K562 (cell line): Measurements from ENCODE around the gene CAPN2. TPM values are rescaled to one million over a fixed set of nuclear protein-coding genes. Genes with fewer than 3 reads are reported as not detected.

Experiments
- CBFA2T2 ChIP-seq: fragments of 450-650 bp; conservative IDR thresholded peaks from 2 replicates; pipeline ENCODE4 v1.6.1; 2017; ENCODE audit warnings: mild to moderate bottlenecking
- E2F3 ChIP-seq: fragments of 250-450 bp; sonication (Bioruptor Pico); IDR thresholded peaks from 2 replicates; pipeline ENCODE4 v1.4.0; 2020; ENCODE audit warnings: mild to moderate bottlenecking
- EGR1 ChIP-seq: fragments of 450-650 bp; conservative IDR thresholded peaks from 2 replicates; pipeline ENCODE4 v1.6.1; 2017; ENCODE audit warnings: mild to moderate bottlenecking
- GTF2A2 ChIP-seq: IDR thresholded peaks from 2 replicates; pipeline ENCODE4 v1.6.1; 2016; ENCODE audit warnings: mild to moderate bottlenecking, missing genetic modification characterization, missing compliant biosample characterization
- LARP7 ChIP-seq: fragments of 450-650 bp; IDR thresholded peaks from 2 replicates; pipeline ENCODE4 v1.6.1; 2016
- MECOM ChIP-seq: fragments of 250-450 bp; sonication (Bioruptor Pico); IDR thresholded peaks from 2 replicates; pipeline ENCODE4 v1.8.0; 2022; ENCODE audit warnings: inconsistent platforms
- NR2C1 ChIP-seq, 2 experiments: fragments of 450-650 bp; IDR thresholded peaks; 2 replicates each; pipeline ENCODE4 v1.6.1; 2017; ENCODE audit warnings: mild to moderate bottlenecking in 2 of 2, antibody characterized with exemption in 1 of 2, inconsistent platforms in 1 of 2, missing compliant biosample characterization in 1 of 2, missing genetic modification characterization in 1 of 2
- PTTG1 ChIP-seq: fragments of 450-650 bp; IDR thresholded peaks from 2 replicates; pipeline ENCODE4 v1.6.1; 2016; ENCODE audit warnings: low read depth, mild to moderate bottlenecking, missing genetic modification characterization, missing compliant biosample characterization
- SETDB1 ChIP-seq: IDR thresholded peaks from one replicate; pipeline ENCODE4 v1.6.1; 2012; ENCODE audit warnings: low read length, control low read depth, inconsistent platforms
- SMARCB1 ChIP-seq: IDR thresholded peaks from 2 replicates; pipeline ENCODE4 v1.6.1; 2011; ENCODE audit warnings: improper control_type of control experiment, low read depth; ENCODE audit not compliant: insufficient read length
- SMARCC2 ChIP-seq: fragments of 450-650 bp; IDR thresholded peaks from 2 replicates; pipeline ENCODE4 v1.6.1; 2017; ENCODE audit warnings: antibody characterized with exemption, moderate library complexity, mild to moderate bottlenecking, low read depth
- THAP12 ChIP-seq: fragments of 250-450 bp; sonication (Bioruptor Pico); IDR thresholded peaks from 2 replicates; pipeline ENCODE4 v1.9.0; 2021; ENCODE audit warnings: mild to moderate bottlenecking, inconsistent platforms
- ZBTB1 ChIP-seq: sonication (generic); formaldehyde crosslinking; IDR thresholded peaks from 2 replicates; pipeline ENCODE4 v1.8.1; 2023; ENCODE audit warnings: missing genetic modification reagents, low read depth, mild to moderate bottlenecking, borderline replicate concordance
- ZNF239 ChIP-seq: fragments of 250-450 bp; sonication (Bioruptor Pico); IDR thresholded peaks from 2 replicates; pipeline ENCODE4 v1.4.0; 2020; ENCODE audit warnings: mild to moderate bottlenecking
- ZNF318 ChIP-seq, 2 experiments: fragments of 450-650 bp; IDR thresholded peaks; 2 replicates each; pipeline ENCODE4 v1.6.1; 2016; ENCODE audit warnings: mild to moderate bottlenecking in 2 of 2, borderline replicate concordance in 1 of 2, low read depth in 1 of 2, moderate library complexity in 1 of 2
- ZNF740 ChIP-seq, 3 experiments: fragments of 200-800 bp in 1 of 3; sonication (Bioruptor generic) in 1 of 3; sonication (generic) in 1 of 3; formaldehyde crosslinking in 1 of 3; IDR thresholded peaks; 2 replicates each; pipeline versions ENCODE4 v1.6.1 to v1.8.0; 2016 to 2022; ENCODE audit warnings: mild to moderate bottlenecking in 2 of 3, missing compliant biosample characterization in 2 of 3, missing genetic modification characterization in 2 of 3, missing genetic modification reagents in 1 of 3
- polyA plus RNA-seq, 8 experiments: library from polyadenylated mRNA; depleted of rRNA in 4 of 8; stranded (reverse) in 5 of 8; unstranded in 3 of 8; fragments of >200 nt; fragmentation: Nextera tagmentation in 2 of 8; fragmentation: Illumina TruSeq in 1 of 8; extraction: Ambion mirVana in 2 of 8; extraction: Trizol in 1 of 8; gene quantifications; 2 replicates each; pipeline versions ENCODE4 v1.2.1 to v1.2.3, GENCODE V29; 2011 to 2014; ENCODE audit warnings: inconsistent platforms in 1 of 8, missing spikeins in 1 of 8
- total RNA-seq, 7 experiments: library from RNA; depleted of rRNA in 6 of 7; stranded (reverse); fragments of >200 nt in 6 of 7; fragmentation: Illumina TruSeq in 2 of 7; extraction: Trizol in 2 of 7; gene quantifications; 2 replicates each; pipeline versions ENCODE4 v1.2.1 to v1.2.3, GENCODE V29; 2011 to 2021; ENCODE audit warnings: low replicate concordance in 1 of 7

CAPN2 gene
- total and polyA plus RNA-seq, 9 of the 15 experiments (the other 6 are each of a cell fraction or from before 2014, with no cell fraction given) = 24.6 to 157 (median 101) TPM

GRCh38 chr1:223788746-223789415, 76.5 kb downstream of the CAPN2 start (continued):
- TF ChIP-seq ZBTB1 (CRISPR knock-in tag) (no peak), E2F3 (CRISPR knock-in tag) (peak; percentile 60; the same call in 1 of the 2 replicates), ZNF239 (peak; percentile 73; the same call in 1 of the 2 replicates), CBFA2T2 (peak; percentile 98), ZNF318 (IDR thresholded peaks at IDR 0.05; ENCODE audit: borderline replicate concordance in 1 of 2, low read depth in 1 of 2) (no peak), SMARCC2 (peak; percentile 99), SMARCB1 (peak; percentile 97), GTF2A2 (tag) (no peak), ZNF740 (CRISPR knock-in tag; IDR thresholded peaks at IDR 0.05) (no peak), ZNF740 (tag; IDR thresholded peaks at IDR 0.05) (peak in 1 of 2 experiments; percentile 66; a peak in 1 of 4 replicates), EGR1 (no peak), MECOM (CRISPR knock-in tag) (peak; percentile 78), LARP7 (no peak), NR2C1 (IDR thresholded peaks at IDR 0.05) (peak; percentile 64), NR2C1 (tag; IDR thresholded peaks at IDR 0.05) (peak; percentile 83), PTTG1 (tag) (peak; percentile 76), SETDB1 (no peak), THAP12 (CRISPR knock-in tag) (0 out of 2 replicates have a peak, but pooled peaks have one; percentile 19)
